ENCODE data around the gene PPY.
A peak's percentile ranks its signal among the peaks of the same experiment; 100 is the strongest.
"Not testable (repeated sequence)": the region's sequence is repeated elsewhere in the genome, so short reads cannot be mapped to it uniquely, and the experiment has no call there.

Gene PPY

DNA sequence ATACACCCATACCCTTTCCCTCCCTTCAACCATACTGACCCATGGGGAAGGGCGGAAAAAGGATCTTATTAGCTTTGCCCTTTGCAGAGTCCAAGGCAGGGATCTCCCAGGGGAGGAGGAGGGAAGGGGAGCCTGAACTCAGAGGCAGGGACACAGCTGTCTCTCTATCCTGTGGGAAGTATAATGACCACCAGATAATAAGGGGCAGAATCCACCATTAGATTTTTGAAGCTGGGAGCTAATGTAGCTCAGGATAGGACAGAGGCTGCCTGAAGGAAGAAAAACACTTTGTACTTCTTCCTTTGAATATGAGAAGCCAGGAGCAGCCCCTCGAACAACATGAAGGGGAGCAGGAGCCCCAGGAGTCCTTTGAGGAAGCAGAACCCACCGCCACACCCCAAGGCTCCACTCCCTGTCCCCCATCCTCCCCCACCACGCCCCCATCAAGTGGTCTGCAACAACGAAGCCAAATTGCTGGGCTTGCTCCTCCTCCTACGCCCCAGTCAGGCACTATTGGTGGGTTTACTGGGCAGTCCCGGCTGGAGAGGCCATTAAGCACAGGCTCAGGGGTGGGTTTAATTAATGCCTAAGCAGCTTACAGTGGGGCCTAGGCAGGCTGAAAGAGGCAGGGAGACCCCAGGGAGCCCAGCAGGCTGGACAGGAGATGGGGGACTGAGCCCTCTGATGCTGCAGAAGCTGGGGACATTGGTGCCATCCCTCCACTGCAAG, 40.3 kb downstream of the PPY start:
- no peak for DNase-seq

DNA sequence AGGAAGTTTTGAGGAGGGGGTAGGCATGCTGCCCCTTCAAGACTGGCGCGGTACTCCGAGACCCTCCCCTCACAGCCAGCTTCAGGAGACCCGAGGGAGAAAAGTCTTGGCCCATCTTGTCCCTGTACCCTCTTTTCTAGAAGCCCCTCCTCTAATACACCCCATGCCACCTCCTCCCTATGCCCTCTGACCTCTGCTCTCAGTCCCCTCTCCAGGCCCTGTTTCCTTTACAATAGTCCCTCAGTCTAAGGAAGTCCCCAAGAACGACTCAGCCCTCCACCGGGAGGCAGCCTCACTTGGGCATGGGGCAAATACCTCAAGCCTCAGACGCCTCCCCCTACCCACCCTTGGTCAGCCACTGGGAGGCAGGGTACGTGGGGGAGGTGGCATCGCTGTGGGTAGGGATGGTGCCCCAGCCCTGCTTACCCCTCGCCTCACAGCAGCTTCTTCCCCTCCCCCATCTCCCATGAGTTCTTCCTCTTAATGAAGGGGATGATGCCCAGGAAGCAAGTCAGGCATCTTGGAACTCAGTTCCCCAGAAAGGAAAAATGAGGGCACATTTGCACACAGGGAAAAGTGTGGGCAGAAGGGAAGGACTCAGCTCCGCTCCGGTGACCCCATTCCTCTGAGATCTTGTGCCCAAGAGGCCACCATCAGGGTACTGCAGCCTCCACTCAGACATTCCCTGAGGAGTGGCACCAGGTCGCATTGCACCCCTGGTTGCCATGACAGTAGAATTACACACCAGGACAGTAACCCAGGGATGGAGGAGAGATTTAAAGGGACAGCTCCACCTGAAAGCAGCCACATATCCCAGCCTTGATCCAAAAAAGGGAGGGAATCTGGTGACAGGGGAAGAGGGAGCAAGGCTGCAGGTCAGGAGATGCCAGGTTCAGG, 41.2 kb downstream of the PPY start:
- no peak for DNase-seq

DNA sequence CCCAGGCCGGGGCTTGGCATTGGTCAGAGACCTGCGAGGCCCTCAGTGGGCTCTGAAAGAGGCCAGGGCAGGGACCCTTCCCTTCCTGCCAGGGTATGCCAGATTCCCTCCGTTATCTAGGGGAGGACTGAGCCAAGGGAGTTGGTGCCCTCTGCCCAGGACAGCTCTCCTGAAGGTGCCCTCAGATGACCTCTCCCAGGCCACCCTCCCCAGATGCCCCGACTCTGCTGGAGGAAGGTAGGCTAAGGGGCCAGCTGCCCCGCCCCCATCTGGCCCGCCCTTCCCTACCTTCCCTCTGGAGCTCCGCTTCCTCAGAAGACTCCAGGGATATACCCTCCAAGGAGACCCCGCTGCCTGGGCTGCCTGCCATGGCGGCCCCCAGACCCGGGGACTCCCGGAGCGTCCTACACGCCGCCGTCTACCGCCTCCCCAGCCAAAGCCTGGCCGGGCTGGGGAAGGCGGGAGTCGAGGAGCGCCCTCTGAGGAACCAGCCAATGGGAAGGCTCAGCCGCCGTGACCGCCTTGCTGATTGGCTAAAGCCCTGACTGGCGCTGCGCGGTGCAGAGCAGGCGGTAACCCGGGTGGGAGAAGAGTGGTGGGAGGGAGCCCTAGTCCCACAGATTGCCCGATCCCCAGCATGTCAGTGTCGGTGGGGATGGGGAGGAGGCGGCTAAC, 42.0 kb downstream of the PPY start:
- peak; percentile 90 for DNase-seq

GRCh38 chr17:43898446-43898845, 43.8 kb downstream of the PPY start:
- no peak for DNase-seq

DNA sequence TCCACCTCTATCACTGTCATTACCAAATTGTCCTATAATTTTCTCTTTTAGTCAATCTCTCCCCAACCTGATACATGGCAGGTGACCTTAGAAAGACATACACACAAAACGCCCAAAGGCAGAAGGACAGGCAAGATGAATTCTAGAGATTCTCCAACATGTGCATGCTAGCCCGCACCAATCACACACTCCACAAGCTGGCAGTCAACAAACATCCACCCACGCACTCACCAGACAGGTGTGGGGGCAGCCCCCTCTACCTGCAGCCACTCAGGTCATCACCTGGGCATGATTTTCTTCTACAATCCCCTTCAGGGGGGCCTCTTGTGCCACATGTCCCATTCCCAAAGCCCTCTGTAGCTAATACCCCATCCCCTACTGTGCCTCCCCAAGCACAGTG, 44.4 kb downstream of the PPY start:
- DNase-seq, result no peak

DNA sequence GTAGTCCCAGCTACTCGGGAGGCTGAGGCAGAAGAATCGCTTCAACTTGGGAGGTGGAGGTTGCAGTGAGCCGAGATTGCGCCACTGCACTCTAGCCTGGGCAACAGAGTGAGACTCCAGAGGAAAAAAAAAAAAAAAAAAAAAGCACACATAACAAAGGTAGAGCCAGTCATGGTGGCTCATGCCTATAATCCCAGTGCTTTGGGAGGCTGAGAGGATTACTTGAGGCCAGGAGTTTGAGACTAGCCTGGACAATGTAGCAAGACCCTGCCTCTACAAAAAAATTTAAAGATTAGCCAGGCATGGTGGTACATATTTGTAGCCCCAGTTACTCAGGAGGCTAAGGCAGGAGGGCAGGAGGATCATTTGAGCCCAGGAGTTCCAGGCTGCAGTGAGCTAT, 47.8 kb downstream of the PPY start:
- not testable (repeated sequence) for DNase-seq

- no peak for DNase-seq
Observed at GRCh38 chr17:43892647-43892952, 49.7 kb downstream of the PPY start.

- no peak for DNase-seq
Observed at GRCh38 chr17:43891851-43892646, 50.2 kb downstream of the PPY start.
